Esophagus muscularis mucosa (tissue), 3 donors: ENCODE results near the gene SESTD1.

ENCODE experiments used
- CTCF ChIP-seq, 3 experiments: fragments of 200-600 bp in 2 of 3; fragments of 450-650 bp in 1 of 3; sonication (generic) in 2 of 3; IDR thresholded peaks; one replicate each; pipeline ENCODE4 v1.5.1; 2017 to 2019; ENCODE audit warnings: antibody characterized with exemption in 3 of 3, mild to moderate bottlenecking in 2 of 3, moderate library complexity in 1 of 3
- POLR2A ChIP-seq: fragments of 450-650 bp; IDR thresholded peaks from one replicate; pipeline ENCODE4 v1.6.1; 2017; ENCODE audit warnings: antibody characterized with exemption, moderate library complexity, mild to moderate bottlenecking, low read depth
- POLR2AphosphoS5 ChIP-seq, 2 donors: sonication (generic); formaldehyde crosslinking; IDR thresholded peaks; one replicate each; pipeline ENCODE4 v1.6.1; 2017; ENCODE audit warnings: antibody characterized with exemption in 2 of 2

DNA sequence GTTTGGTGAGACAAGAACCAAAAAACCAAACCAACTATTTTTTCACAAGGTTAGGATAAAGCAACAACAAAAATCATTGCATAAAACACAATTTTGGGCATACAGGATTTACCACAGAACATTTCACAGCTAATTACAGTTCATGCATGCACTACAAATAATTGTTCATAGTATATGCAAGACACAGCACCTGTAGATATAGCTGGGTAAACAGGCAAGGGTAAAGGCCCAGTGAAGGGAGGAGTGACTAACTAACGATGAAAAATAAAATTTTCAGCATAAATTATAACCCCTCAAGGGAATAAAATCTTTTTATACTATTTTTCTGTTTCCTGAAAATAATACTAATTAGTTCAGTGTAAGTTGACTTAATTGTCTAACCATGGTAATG is 141.4 kb downstream of the SESTD1 start:
- TF ChIP-seq CTCF (IDR thresholded peaks at IDR 0.05) (no peak), POLR2AphosphoS5 (IDR thresholded peaks at IDR 0.05) (no peak), POLR2A (no peak)
